Gastroesophageal sphincter (tissue), 4 donors: Measurements from ENCODE around the gene MSANTD2. TPM values are rescaled to one million over a fixed set of nuclear protein-coding genes. Genes with fewer than 3 reads are reported as not detected.

Source experiments
- ATAC-seq: fragments of 150-250 bp; one replicate; pipeline ENCODE4 v1.9.1; 2016; ENCODE audit warnings: mild to moderate bottlenecking, moderate library complexity
- H3K27ac ChIP-seq, 4 donors: fragments of 200-600 bp; sonication (generic) in 3 of 4; 1 replicate in 3 of 4; 2 replicates in 1 of 4; pipeline ENCODE4 v1.5.1; 2016 to 2019
- H3K27me3 ChIP-seq: fragments of 200-600 bp; sonication (generic); one replicate; pipeline ENCODE4 v1.5.1; 2019
- H3K36me3 ChIP-seq, 2 donors: fragments of 200-600 bp; sonication (generic); one replicate each; pipeline ENCODE4 v1.5.1; 2019; ENCODE audit warnings: control low read depth in 1 of 2
- H3K4me1 ChIP-seq, 3 donors: fragments of 200-600 bp; sonication (generic); 1 replicate in 2 of 3; 2 replicates in 1 of 3; pipeline ENCODE4 v1.5.1; 2016 to 2019; ENCODE audit warnings: control low read depth in 2 of 3
- H3K4me3 ChIP-seq, 2 donors: fragments of 200-600 bp; sonication (generic); one replicate each; pipeline ENCODE4 v1.5.1; 2019; ENCODE audit warnings: mild to moderate bottlenecking in 1 of 2, moderate library complexity in 1 of 2
- H3K9me3 ChIP-seq, 3 donors: fragments of 200-600 bp; sonication (generic); one replicate each; pipeline ENCODE4 v1.5.1; 2017 to 2019; ENCODE audit warnings: control low read depth in 2 of 3
- CTCF ChIP-seq, 4 experiments: fragments of 200-600 bp in 2 of 4; fragments of 450-650 bp in 2 of 4; sonication (generic) in 1 of 4; IDR thresholded peaks; one replicate each; pipeline ENCODE4 v1.5.1; 2017 to 2019; ENCODE audit warnings: antibody characterized with exemption in 4 of 4, mild to moderate bottlenecking in 2 of 4, moderate library complexity in 2 of 4
- EP300 ChIP-seq: sonication (generic); formaldehyde crosslinking; IDR thresholded peaks from one replicate; pipeline ENCODE4 v1.6.1; 2017; ENCODE audit warnings: antibody characterized with exemption, mild to moderate bottlenecking
- POLR2A ChIP-seq, 2 donors: fragments of 450-650 bp; IDR thresholded peaks; one replicate each; pipeline ENCODE4 v1.6.1; 2017; ENCODE audit warnings: antibody characterized with exemption in 2 of 2, mild to moderate bottlenecking in 2 of 2, moderate library complexity in 1 of 2
- POLR2AphosphoS5 ChIP-seq: sonication (generic); formaldehyde crosslinking; IDR thresholded peaks from one replicate; pipeline ENCODE4 v1.6.1; 2017; ENCODE audit warnings: antibody characterized with exemption
- WGBS, 2 donors: methylation state at CpG; one replicate each; pipeline ENCODE4 v1.1.5; 2018; ENCODE audit warnings: low coverage in 1 of 2; 5-methylcytosine and 5-hydroxymethylcytosine counted together
- total RNA-seq, 4 donors: library from RNA; depleted of rRNA; stranded (reverse); fragments of >200 nt; gene quantifications; one replicate each; pipeline ENCODE4 v1.1.0, GENCODE V29; 2016

Gene MSANTD2
- total RNA-seq, 4 donors from 2014 or later: 7.0 to 34.9 (median 13.0) TPM

DNA sequence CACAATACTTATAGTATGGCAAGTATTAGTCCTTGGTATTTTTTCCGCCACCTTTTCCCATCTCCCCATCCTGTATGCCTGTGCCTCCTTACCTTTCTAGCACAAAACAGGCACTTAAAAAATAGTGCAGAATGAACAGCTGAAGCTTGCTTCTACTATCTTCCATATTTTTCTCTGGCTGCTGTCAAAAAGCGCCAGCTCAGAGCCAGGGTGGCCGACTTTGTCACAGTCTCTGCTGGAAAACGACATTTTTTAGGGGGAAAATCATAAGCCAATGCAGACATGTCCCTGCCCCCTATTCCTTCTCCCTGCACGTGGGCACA lies 38.6 kb upstream of the MSANTD2 start:
- Histone ChIP-seq H3K9me3 (no peaks in the 10 kb centered on the region), H3K4me1 (peaks cover 0 to 40% (median 20%) of the 10 kb centered on the region in 3 donors), H3K27me3 (peaks cover 62% of the 10 kb centered on the region), H3K36me3 (no peaks in the 10 kb centered on the region), H3K4me3 (peak overlapping the region in 1 of 2 donors; percentile 46), H3K27ac (no peak overlapping the region)
- TF ChIP-seq POLR2AphosphoS5 (no peak), EP300 (no peak), CTCF (IDR thresholded peaks at IDR 0.05) (no peak), POLR2A (IDR thresholded peaks at IDR 0.05) (no peak)
- WGBS, 2 donors: 62% methylated on average over 2 of the region's 5 CpGs; no CpG with 5 or more reads in 1 of the 2 donors
- no peak for ATAC-seq

- Histone ChIP-seq H3K27me3 (peaks cover 53% of the 10 kb centered on the region), H3K4me1 (peaks cover 0 to 28% (median 11%) of the 10 kb centered on the region in 3 donors), H3K27ac (no peak overlapping the region), H3K36me3 (no peaks in the 10 kb centered on the region), H3K9me3 (no peaks in the 10 kb centered on the region), H3K4me3 (no peak overlapping the region)
- TF ChIP-seq POLR2A (IDR thresholded peaks at IDR 0.05) (no peak), POLR2AphosphoS5 (no peak), CTCF (IDR thresholded peaks at IDR 0.05) (no peak), EP300 (no peak)
- peak; percentile 50 for ATAC-seq
- 0 to 18% methylated on average over 2 to 3 of the region's 3 CpGs for WGBS, 2 donors
These were observed 37.3 kb upstream of the MSANTD2 start for GRCh38 chr11:124837491-124837856.

DNA sequence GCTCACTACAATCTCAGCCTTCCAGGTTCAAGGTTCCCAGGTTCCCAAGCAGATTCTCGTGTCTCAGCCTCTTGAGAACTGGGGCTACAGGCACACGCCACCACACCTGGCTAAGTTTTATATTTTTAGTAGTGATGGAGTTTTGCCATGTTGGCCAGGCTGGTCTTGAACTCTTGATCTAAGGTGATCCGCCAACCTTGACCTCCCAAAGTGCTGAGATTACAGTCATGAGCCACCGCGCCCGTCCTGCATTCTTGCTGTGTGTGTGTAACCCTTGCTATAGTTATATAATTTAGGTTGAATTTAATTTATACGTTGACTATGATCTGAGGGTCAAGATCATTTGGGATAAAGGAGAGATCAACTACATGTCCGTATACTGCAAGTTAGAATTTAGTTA lies 35.7 kb upstream of the MSANTD2 start:
- 58 to 94% methylated on average over 2 to 5 of the region's 8 CpGs for WGBS, 2 donors
- Histone ChIP-seq H3K27me3 (peaks cover 39% of the 10 kb centered on the region), H3K9me3 (no peaks in the 10 kb centered on the region), H3K4me1 (peaks cover 0 to 28% (median 11%) of the 10 kb centered on the region in 3 donors), H3K27ac (peak overlapping the region in 2 of 4 donors; percentile 76 to 81), H3K36me3 (no peaks in the 10 kb centered on the region), H3K4me3 (peak overlapping the region in 1 of 2 donors; percentile 45)
- no peak for TF ChIP-seq CTCF (IDR thresholded peaks at IDR 0.05)
- no peak for TF ChIP-seq EP300
- no peak for TF ChIP-seq POLR2A (IDR thresholded peaks at IDR 0.05)
- TF ChIP-seq POLR2AphosphoS5: no peak
- ATAC-seq: no peak

DNA sequence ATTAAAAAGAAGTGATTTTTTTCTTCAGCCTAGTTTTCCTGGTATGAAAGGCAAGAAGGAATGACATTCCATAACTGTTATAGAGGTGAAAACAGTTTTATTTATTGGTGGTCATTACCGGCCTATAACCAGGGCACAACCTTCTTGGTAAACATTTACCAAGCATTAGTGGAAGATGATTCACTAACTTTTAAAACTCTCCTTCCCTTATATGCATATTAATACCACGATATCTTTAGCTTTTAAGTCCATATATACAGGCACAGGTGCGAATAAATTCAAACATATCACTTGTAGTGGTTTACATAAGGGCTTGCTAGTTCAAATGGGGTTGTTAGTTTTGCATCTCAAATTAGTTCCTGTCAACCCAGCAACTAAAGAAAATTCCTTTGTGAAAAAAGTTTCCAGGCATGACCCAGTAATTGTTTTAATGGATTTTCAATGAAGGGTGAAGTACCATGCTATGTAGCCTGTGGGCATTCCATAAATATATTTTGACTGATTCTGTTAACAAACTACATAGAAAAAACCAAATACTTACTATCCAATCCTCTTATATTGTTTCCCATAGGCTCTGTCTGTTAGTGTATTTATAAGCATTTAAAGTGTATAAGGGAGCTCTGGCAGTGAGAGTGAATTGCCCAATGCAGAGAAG lies 34.4 kb upstream of the MSANTD2 start:
- H3K27me3 ChIP-seq: peaks cover 26% of the 10 kb centered on the region
- H3K27ac ChIP-seq: no peak overlapping the region
- no peak for TF ChIP-seq POLR2A (IDR thresholded peaks at IDR 0.05)
- ATAC-seq: no peak
- H3K36me3 ChIP-seq: no peaks in the 10 kb centered on the region
- no peaks in the 10 kb centered on the region for H3K9me3 ChIP-seq
- H3K4me1 ChIP-seq: peaks cover 0 to 22% (median 8%) of the 10 kb centered on the region in 3 donors
- WGBS, 2 donors: 80 to 81% methylated on average over 3 of the region's 3 CpGs
- no peak overlapping the region for H3K4me3 ChIP-seq

- no peak overlapping the region for H3K27ac ChIP-seq
- ATAC-seq: no peak
- no peak for TF ChIP-seq CTCF (IDR thresholded peaks at IDR 0.05)
- no peak for TF ChIP-seq POLR2AphosphoS5
- no peak for TF ChIP-seq POLR2A (IDR thresholded peaks at IDR 0.05)
- H3K4me3 ChIP-seq: no peak overlapping the region
- no peaks in the 10 kb centered on the region for H3K36me3 ChIP-seq
- H3K4me1 ChIP-seq: peaks cover 0 to 11% (median 0%) of the 10 kb centered on the region in 3 donors
- H3K27me3 ChIP-seq: peaks cover 11% of the 10 kb centered on the region
- H3K9me3 ChIP-seq: no peaks in the 10 kb centered on the region
- WGBS, 2 donors: 65 to 82% methylated on average over 2 to 4 of the region's 4 CpGs
These were observed 32.4 kb upstream of the MSANTD2 start for GRCh38 chr11:124832571-124832970.
